ENCODE results near the gene TNP2.

- TF ChIP-seq POLR2A (IDR thresholded peaks at IDR 0.05; ENCODE audit: low read length) (no peak), GATA1 (IDR thresholded peaks at IDR 0.05; ENCODE audit: low read depth, low read length) (no peak)
Observed at GRCh38 chr16:11225677-11226549, 43.2 kb downstream of the TNP2 start.

All from erythroblast (primary cell).